ENCODE measurements around the gene SPOPL.

SPOPL gene

DNA sequence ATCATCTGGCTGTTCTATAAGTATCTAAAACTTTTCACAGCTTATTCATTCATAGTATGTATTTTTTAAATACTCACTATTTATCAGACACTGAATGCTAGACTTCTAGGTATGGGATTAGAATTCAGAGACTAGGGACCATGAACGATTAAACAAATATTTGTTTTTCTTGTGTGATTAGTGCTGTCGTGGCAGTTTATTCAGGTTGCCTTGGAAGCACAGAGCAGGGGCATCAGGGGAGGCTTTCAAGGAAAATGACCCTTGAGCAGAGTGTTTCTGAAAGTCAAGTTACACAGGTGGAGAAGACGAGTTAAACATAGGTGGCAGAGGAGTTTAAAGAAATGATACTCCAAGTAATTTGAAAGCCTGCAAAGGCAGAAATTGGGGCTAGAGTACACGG, 5.7 kb downstream of the SPOPL start:
- DNase-seq, result no peak
- H3K4me3 ChIP-seq (ENCODE audit: low read depth, low read length), result no peak overlapping the region
- no peak overlapping the region for H3K27ac ChIP-seq

GRCh38 chr2:138510319-138510718, 8.7 kb downstream of the SPOPL start:
- no peaks in the 10 kb centered on the region for H3K27me3 ChIP-seq (ENCODE audit: insufficient read depth, low read depth, severe bottlenecking)
- H3K4me3 ChIP-seq (ENCODE audit: low read depth, low read length), result no peak overlapping the region
- no peak for DNase-seq

More for the DNA sequence above, 5.7 kb downstream of the SPOPL start:
- Histone ChIP-seq H3K36me3 (no peaks in the 10 kb centered on the region), H3K9me3 (ENCODE audit: severe bottlenecking) (no peaks in the 10 kb centered on the region), H3K27me3 (ENCODE audit: insufficient read depth, low read depth, severe bottlenecking) (no peaks in the 10 kb centered on the region)
- TF ChIP-seq CTCF (IDR thresholded peaks at IDR 0.05; ENCODE audit: low read depth, low read length), result no peak

GRCh38 chr2:138512672-138513071, 11.1 kb downstream of the SPOPL start:
- H3K9me3 ChIP-seq (ENCODE audit: severe bottlenecking), result no peaks in the 10 kb centered on the region
- H3K36me3 ChIP-seq, result no peaks in the 10 kb centered on the region
- TF ChIP-seq CTCF (IDR thresholded peaks at IDR 0.05; ENCODE audit: low read depth, low read length), result no peak
- H3K27me3 ChIP-seq (ENCODE audit: insufficient read depth, low read depth, severe bottlenecking), result no peaks in the 10 kb centered on the region
- H3K27ac ChIP-seq, result no peak overlapping the region
- DNase-seq, result no peak
- no peak overlapping the region for H3K4me3 ChIP-seq (ENCODE audit: low read depth, low read length)

More at GRCh38 chr2:138510319-138510718, 8.7 kb downstream of the SPOPL start:
- Histone ChIP-seq H3K9me3 (ENCODE audit: severe bottlenecking) (no peaks in the 10 kb centered on the region), H3K27ac (no peak overlapping the region), H3K36me3 (no peaks in the 10 kb centered on the region)
- TF ChIP-seq CTCF (IDR thresholded peaks at IDR 0.05; ENCODE audit: low read depth, low read length), result no peak

- H3K27me3 ChIP-seq (ENCODE audit: insufficient read depth, low read depth, severe bottlenecking), result no peaks in the 10 kb centered on the region
These were observed 12.6 kb downstream of the SPOPL start for GRCh38 chr2:138514173-138514572.

GRCh38 chr2:138515092-138515491, 13.5 kb downstream of the SPOPL start:
- TF ChIP-seq CTCF (IDR thresholded peaks at IDR 0.05; ENCODE audit: low read depth, low read length), result no peak
- Histone ChIP-seq H3K4me3 (ENCODE audit: low read depth, low read length) (no peak overlapping the region), H3K9me3 (ENCODE audit: severe bottlenecking) (no peaks in the 10 kb centered on the region), H3K27me3 (ENCODE audit: insufficient read depth, low read depth, severe bottlenecking) (no peaks in the 10 kb centered on the region), H3K36me3 (no peaks in the 10 kb centered on the region), H3K27ac (no peak overlapping the region)
- no peak for DNase-seq

More at GRCh38 chr2:138514173-138514572, 12.6 kb downstream of the SPOPL start:
- Histone ChIP-seq H3K27ac (no peak overlapping the region), H3K4me3 (ENCODE audit: low read depth, low read length) (no peak overlapping the region), H3K9me3 (ENCODE audit: severe bottlenecking) (no peaks in the 10 kb centered on the region), H3K36me3 (no peaks in the 10 kb centered on the region)
- TF ChIP-seq CTCF (IDR thresholded peaks at IDR 0.05; ENCODE audit: low read depth, low read length), result no peak
- DNase-seq, result no peak

DNA sequence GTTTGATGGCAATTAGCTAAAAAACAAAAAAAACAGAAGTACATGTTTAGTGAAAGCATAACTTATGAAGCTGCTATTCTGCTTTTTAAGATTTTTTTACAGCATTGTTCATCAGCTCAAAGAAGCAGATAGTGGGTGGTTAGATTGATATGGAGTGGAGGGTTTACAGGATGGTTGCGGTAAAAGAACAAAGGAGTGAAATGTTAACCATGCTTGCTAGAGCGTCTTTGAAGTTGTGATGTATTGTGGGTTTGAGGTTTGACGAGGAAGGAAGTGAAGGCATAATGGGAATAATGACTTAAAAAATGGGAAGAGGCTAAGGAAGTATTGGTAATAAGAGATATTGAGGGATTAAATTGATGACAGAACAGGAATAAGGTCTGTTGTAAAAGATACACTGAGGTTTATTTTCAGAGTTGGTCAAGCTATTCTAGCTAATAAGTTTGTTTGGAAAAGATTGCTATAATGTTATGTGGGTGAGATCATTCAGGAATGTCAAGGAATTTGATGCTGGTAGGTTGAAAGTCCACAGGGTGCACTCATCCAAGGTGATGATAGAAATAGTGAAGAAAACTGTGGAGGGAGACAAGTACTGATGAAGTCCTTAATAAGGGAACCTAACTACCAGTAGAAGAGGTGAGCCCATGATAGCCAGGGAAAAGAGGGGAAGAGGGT, 14.6 kb downstream of the SPOPL start:
- Histone ChIP-seq H3K27me3 (ENCODE audit: insufficient read depth, low read depth, severe bottlenecking) (no peaks in the 10 kb centered on the region), H3K4me3 (ENCODE audit: low read depth, low read length) (no peak overlapping the region), H3K27ac (no peak overlapping the region), H3K36me3 (no peaks in the 10 kb centered on the region), H3K9me3 (ENCODE audit: severe bottlenecking) (no peaks in the 10 kb centered on the region)
- no peak for TF ChIP-seq CTCF (IDR thresholded peaks at IDR 0.05; ENCODE audit: low read depth, low read length)
- DNase-seq, result no peak
